ENCODE results near the gene GNG11.
"Not testable (repeated sequence)": the region's sequence is repeated elsewhere in the genome, so short reads cannot be mapped to it uniquely, and the experiment has no call there.

GRCh38 chr7:93911242-93911641 is 10.3 kb upstream of the GNG11 start:
- TF ChIP-seq POLR2A (IDR thresholded peaks at IDR 0.05; ENCODE audit: low read length); GATA1 (IDR thresholded peaks at IDR 0.05; ENCODE audit: low read depth, low read length): not testable (repeated sequence)

Measured in erythroblast (primary cell).